Fibroblast of lung (primary cell): Measurements from ENCODE around the gene OXER1. TPM values are rescaled to one million over a fixed set of nuclear protein-coding genes. Genes with fewer than 3 reads are reported as not detected.

Experiments
- DNase-seq, 2 donors: peaks; one replicate each; pipeline versions ENCODE4 v3.0.0 to v3.0.0-alpha.2; 2010; ENCODE audit warnings: low read depth in 2 of 2
- H2AFZ ChIP-seq: 2 replicates; pipeline ENCODE4 v1.5.1; 2012; ENCODE audit warnings: low read length, control low read depth, inconsistent platforms
- H3K27ac ChIP-seq: 2 replicates; pipeline ENCODE4 v1.5.1; 2011; ENCODE audit warnings: low read length, control low read depth; ENCODE audit not compliant: insufficient read depth
- H3K27me3 ChIP-seq: 2 replicates; pipeline ENCODE4 v1.5.1; 2011; ENCODE audit warnings: mild to moderate bottlenecking, low read length; ENCODE audit not compliant: control insufficient read depth, insufficient read depth
- H3K36me3 ChIP-seq: 2 replicates; pipeline ENCODE4 v1.5.1; 2011; ENCODE audit warnings: low read length; ENCODE audit not compliant: control insufficient read depth, insufficient read depth
- H3K4me1 ChIP-seq: 2 replicates; pipeline ENCODE4 v1.5.1; 2011; ENCODE audit warnings: low read length; ENCODE audit not compliant: control insufficient read depth, insufficient read depth; ENCODE audit errors: extremely low read depth
- H3K4me2 ChIP-seq: 2 replicates; pipeline ENCODE4 v1.5.1; 2011; ENCODE audit warnings: low read length, control low read depth; ENCODE audit not compliant: insufficient read depth; ENCODE audit errors: extremely low read depth
- H3K4me3 ChIP-seq, 4 experiments: fragments of 200-600 bp in 1 of 4; sonication (generic) in 1 of 4; replicated peaks in 1 of 4; 2 replicates each; pipeline ENCODE4 v1.5.1; 2011 to 2016; ENCODE audit warnings: low read length in 4 of 4, low read depth in 3 of 4, mild to moderate bottlenecking in 3 of 4, control low read depth in 2 of 4, inconsistent platforms in 1 of 4, mixed read lengths in 1 of 4; ENCODE audit not compliant: insufficient read depth in 1 of 4; ENCODE audit errors: control extremely low read depth in 1 of 4
- H3K79me2 ChIP-seq: 2 replicates; pipeline ENCODE4 v1.5.1; 2012; ENCODE audit warnings: mild to moderate bottlenecking, low read length, inconsistent platforms; ENCODE audit not compliant: control insufficient read depth, insufficient read depth
- H3K9ac ChIP-seq: 2 replicates; pipeline ENCODE4 v1.5.1; 2011; ENCODE audit warnings: mild to moderate bottlenecking, low read length, control low read depth; ENCODE audit not compliant: insufficient read depth
- H3K9me3 ChIP-seq: 2 replicates; pipeline ENCODE4 v1.5.1; 2012; ENCODE audit warnings: low read depth, low read length; ENCODE audit not compliant: control insufficient read depth, insufficient read depth
- H4K20me1 ChIP-seq: 2 replicates; pipeline ENCODE4 v1.5.1; 2011; ENCODE audit warnings: low read length; ENCODE audit not compliant: control insufficient read depth, insufficient read depth; ENCODE audit errors: extremely low read depth
- CTCF ChIP-seq, 2 donors: IDR thresholded peaks in 1 of 2; conservative IDR thresholded peaks in 1 of 2; 1 replicate in 1 of 2; 2 replicates in 1 of 2; pipeline ENCODE4 v1.5.1; 2011 to 2012; ENCODE audit warnings: low read length in 2 of 2, control low read depth in 1 of 2, inconsistent platforms in 1 of 2, low read depth in 1 of 2, mild to moderate bottlenecking in 1 of 2
- EZH2 ChIP-seq: IDR thresholded peaks from 2 replicates; pipeline ENCODE4 v1.5.1; 2012; ENCODE audit warnings: low read length, control low read depth, mild to moderate bottlenecking; ENCODE audit errors: missing control alignments
- polyA plus RNA-seq, 2 donors: library from polyadenylated mRNA; depleted of rRNA in 1 of 2; stranded (reverse) in 1 of 2; unstranded in 1 of 2; fragments of >200 nt; gene quantifications; 2 replicates each; pipeline ENCODE4 v1.2.1, GENCODE V29; 2011 to 2012; ENCODE audit warnings: missing spikeins in 1 of 2
- total RNA-seq: library from RNA; depleted of rRNA; stranded (reverse); fragments of >200 nt; gene quantifications from 2 replicates; pipeline ENCODE4 v1.2.1, GENCODE V29; 2014

The OXER1 gene
- total and polyA plus RNA-seq, 2 donors (not counting 1 experiment from before 2014, with no cell fraction given): 0.17 TPM; not detected in 1

GRCh38 chr2:42789751-42790150 lies 25.8 kb upstream of the OXER1 start:
- Histone ChIP-seq H3K27ac (no peak overlapping the region), H3K36me3 (no peaks in the 10 kb centered on the region), H4K20me1 (no peaks in the 10 kb centered on the region), H3K4me2 (no peak overlapping the region), H3K27me3 (peaks cover 16% of the 10 kb centered on the region), H3K4me1 (no peaks in the 10 kb centered on the region), H3K9ac (no peak overlapping the region), H3K79me2 (no peaks in the 10 kb centered on the region), H3K4me3 (no peak overlapping the region), H2AFZ (no peak overlapping the region), H3K9me3 (no peaks in the 10 kb centered on the region)
- TF ChIP-seq EZH2 (no peak), CTCF (conservative IDR thresholded peaks at IDR 0.05 in 1 of 2, IDR thresholded peaks at IDR 0.05 in 1 of 2; ENCODE audit: low read depth in 1 of 2, low read length in 2 of 2) (no peak)
- no peak for DNase-seq

DNA sequence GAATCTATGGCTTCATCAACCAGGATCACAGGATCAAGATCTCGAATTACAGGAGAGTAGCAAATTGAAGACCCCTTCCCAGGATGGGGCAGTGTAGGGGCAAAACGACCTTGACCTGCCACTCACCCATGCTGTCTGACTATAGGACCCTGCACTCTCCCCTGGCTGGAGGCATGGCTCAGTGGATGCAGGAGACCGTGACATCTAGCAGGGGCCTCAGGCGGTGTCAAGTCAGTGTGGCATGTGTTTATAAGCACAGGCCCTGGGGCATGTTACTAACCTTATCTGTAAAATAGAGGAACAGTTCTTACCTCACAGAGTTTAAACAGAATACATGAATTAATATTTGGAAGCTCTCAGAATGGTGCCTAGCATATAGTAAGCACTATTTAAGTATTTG lies 24.9 kb upstream of the OXER1 start:
- Histone ChIP-seq H3K4me1 (no peaks in the 10 kb centered on the region), H3K9ac (no peak overlapping the region), H4K20me1 (no peaks in the 10 kb centered on the region), H3K79me2 (no peaks in the 10 kb centered on the region), H3K27ac (no peak overlapping the region), H2AFZ (no peak overlapping the region), H3K27me3 (peaks cover 13% of the 10 kb centered on the region), H3K4me2 (no peak overlapping the region), H3K9me3 (no peaks in the 10 kb centered on the region), H3K36me3 (no peaks in the 10 kb centered on the region), H3K4me3 (no peak overlapping the region)
- TF ChIP-seq EZH2 (no peak), CTCF (conservative IDR thresholded peaks at IDR 0.05 in 1 of 2, IDR thresholded peaks at IDR 0.05 in 1 of 2; ENCODE audit: low read depth in 1 of 2, low read length in 2 of 2) (no peak)
- DNase-seq: no peak

DNA sequence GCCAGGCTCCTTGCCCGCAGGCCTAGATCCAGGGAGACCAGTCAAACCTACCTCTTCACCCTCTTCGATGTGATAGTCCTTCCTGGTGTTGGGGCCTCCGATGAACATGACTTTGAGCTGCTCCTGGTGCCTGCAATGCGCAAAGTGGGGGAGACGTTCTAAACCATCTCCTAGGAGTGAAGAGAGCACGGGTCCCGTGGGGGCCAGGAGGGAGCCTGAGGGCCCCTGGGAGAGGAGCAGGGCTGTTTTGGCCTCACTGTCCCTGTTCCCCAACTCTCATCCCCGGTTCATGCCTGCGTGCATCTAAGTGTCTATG lies 24.5 kb upstream of the OXER1 start:
- Histone ChIP-seq H3K9me3 (no peaks in the 10 kb centered on the region), H2AFZ (no peak overlapping the region), H4K20me1 (no peaks in the 10 kb centered on the region), H3K36me3 (no peaks in the 10 kb centered on the region), H3K27me3 (peaks cover 13% of the 10 kb centered on the region), H3K27ac (no peak overlapping the region), H3K79me2 (no peaks in the 10 kb centered on the region), H3K4me3 (no peak overlapping the region), H3K9ac (no peak overlapping the region), H3K4me1 (no peaks in the 10 kb centered on the region), H3K4me2 (no peak overlapping the region)
- TF ChIP-seq CTCF (conservative IDR thresholded peaks at IDR 0.05 in 1 of 2, IDR thresholded peaks at IDR 0.05 in 1 of 2; ENCODE audit: low read depth in 1 of 2, low read length in 2 of 2) (no peak), EZH2 (no peak)
- no peak for DNase-seq
